NCI-H128 (cell line): ENCODE measurements around the gene CSK.

Source experiments
- DNase-seq: peaks from one replicate; lab custom pipeline; 2025; ENCODE audit not compliant: unreplicated experiment; lab: John Stamatoyannopoulos, UW

Gene CSK

GRCh38 chr15:74800559-74801094 lies 18.7 kb downstream of the CSK start:
- DNase-seq = no peak

GRCh38 chr15:74801311-74801997 lies 19.6 kb downstream of the CSK start:
- no peak for DNase-seq

DNA sequence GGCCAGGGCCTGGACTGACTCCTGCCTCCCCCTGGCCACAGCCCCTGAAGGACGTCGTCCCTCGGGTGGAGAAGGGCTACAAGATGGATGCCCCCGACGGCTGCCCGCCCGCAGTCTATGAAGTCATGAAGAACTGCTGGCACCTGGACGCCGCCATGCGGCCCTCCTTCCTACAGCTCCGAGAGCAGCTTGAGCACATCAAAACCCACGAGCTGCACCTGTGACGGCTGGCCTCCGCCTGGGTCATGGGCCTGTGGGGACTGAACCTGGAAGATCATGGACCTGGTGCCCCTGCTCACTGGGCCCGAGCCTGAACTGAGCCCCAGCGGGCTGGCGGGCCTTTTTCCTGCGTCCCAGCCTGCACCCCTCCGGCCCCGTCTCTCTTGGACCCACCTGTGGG lies 20.4 kb downstream of the CSK start:
- no peak for DNase-seq

GRCh38 chr15:74802862-74803447 lies 21.1 kb downstream of the CSK start:
- DNase-seq = no peak

DNA sequence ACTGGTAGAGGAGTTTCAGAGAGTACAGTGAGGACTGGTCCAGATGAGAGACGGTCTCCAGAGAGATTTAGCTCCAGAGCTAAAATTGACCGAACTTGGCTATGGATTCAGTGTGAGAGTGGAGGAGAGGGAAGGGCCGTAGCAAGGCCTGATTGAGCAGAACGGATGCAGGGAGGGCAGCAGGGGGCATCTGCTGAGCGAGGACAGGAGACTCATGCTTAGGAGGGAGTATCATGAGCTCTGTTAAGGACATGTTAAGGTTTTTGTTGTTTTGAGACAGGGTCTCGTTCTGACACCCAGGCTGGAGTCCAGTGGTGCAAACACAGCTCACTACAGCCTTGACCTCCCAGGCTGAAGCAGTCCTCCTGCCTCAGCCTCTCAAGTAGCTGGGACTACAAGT lies 23.1 kb downstream of the CSK start:
- DNase-seq = no peak

- DNase-seq = no peak
These were observed 25.4 kb downstream of the CSK start for GRCh38 chr15:74807282-74807681.

DNA sequence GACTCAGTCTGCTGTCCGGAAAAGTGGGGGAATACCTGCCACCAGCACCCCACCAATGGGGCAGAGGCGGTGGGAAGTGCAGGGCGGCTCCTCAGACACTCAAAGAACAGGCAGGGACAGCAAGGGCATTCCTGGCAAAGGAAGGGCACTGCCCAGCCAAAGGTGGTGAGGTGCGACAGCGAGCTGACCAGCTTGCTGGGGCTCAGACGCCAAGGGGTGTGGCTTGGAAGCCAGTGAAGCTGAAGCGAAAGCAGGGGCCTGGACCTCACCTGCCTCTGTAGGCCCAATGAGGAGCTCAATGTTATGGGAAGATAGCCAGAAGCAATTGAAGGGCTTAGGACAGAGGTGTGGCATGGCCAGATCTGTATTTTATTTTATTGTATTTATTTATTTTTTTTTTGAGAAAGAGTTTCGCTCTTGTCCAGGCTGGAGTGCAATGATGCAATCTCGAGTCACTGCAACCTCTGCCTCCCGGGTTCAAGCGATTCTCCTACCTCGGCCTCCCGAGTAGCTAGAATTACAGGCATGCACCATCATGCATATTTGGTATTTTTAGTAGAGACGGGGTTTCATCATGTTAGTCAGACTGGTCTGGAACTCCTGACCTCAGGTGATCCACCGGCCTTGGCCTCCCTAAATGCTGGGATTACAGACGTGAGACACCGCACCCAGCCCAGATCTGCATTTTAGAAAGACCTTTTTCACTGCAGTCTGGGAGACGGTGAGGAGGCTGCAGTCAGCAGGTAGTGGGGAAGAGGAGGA lies 26.4 kb downstream of the CSK start:
- no peak for DNase-seq

DNA sequence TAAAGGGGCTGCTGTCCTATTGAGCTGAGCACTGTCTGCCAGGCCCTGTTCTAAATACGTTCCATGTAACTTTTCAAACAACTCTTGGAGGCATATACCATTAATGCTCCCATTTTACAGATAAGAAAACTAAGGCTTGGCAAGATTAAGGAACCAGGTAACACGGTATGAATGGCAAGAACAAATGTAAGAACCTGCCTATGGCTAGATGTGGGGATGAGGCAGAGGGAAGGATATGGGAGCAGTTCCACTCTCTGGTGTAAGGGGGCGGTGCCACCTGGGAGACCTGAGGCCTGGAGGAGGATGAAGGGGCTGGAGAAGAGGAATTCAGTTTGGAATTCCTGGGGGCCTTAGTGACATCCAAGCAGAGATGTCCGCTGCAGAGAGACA lies 27.0 kb downstream of the CSK start:
- DNase-seq = no peak

DNA sequence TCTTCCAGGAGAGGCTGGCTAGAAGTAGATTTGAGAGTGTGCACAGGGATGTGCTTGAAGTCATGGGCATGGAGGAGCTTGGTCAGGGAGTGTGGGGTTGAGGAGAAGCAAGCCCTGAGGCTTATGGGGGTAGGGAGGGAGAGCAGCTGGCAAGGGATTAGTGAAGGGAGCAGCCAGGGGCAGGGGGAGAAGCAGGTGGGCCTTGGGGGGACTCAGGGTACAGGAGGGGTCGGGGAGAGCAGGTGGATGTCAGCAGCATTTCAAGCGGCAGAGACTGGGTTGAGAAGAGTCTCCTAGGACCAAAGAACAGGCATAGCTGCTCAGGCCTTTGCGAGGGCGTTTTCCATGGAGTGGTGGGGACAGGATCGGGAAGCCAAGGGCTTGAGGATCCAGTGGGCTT lies 27.4 kb downstream of the CSK start:
- no peak for DNase-seq

DNA sequence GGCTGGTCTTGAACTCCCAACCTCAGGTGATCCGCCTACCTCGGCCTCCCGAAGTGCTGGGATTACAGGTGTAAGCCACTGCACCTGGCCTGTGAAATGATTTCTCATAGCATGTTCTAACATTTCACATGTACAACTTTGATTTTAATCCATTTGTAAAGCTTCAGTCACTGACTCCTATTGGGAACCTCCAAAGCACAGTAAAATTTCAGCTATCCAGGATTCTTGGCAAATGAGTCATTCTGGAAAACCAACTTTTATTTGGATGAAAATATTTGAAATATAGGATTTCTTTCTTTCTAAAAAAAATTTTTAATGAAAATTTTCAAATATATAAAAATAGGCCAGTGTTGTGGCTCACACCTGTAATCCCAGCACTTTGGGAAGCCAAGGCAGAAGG lies 28.1 kb downstream of the CSK start:
- no peak for DNase-seq

- DNase-seq = no peak
These were observed 30.7 kb downstream of the CSK start, which contains the start of gene LMAN1L for GRCh38 chr15:74812533-74812932. Gene LMAN1L, plus strand, starts transcription at chr15:74812835. Its CDS starts 20 bp downstream, at chr15:74812855.

DNA sequence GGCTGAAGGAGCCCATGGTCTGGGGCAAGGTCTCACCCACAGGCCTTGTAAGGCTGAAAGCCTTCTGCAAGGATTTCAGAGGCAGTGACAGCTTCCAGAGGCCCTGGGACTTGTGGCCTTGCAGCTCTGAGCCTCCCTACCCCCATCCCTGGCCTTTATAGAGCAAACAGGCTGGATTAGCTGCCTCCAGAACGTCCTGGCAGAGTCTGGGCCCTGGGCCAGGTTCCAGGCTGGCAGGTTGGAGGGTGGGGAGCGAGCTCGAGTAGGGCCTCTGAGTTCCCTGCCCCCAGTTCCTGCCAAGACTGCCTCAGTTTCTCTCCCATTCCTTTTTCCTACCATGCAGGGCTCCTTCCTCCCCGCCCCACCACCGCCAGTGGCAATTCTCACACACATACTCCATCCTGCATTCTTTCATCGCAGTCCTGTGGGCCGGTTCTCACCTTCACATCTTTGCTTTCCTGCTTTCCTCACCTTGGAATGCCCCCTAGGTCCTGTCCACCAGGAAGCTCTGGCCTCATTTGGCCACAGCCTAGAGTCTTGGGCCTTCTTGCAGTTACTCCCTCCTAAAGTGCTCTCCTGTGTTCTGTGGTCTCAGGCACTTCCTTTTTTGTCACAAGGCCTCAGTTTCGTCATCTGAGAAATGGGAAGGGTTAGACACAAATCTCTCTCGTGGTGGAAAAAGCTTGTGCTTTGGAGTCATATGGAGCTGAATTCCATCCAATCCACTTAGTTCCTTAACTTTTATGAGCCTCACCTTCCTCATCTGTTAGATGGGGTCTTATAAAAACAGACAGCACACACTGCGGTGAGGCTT lies 33.4 kb downstream of the CSK start:
- no peak for DNase-seq

DNA sequence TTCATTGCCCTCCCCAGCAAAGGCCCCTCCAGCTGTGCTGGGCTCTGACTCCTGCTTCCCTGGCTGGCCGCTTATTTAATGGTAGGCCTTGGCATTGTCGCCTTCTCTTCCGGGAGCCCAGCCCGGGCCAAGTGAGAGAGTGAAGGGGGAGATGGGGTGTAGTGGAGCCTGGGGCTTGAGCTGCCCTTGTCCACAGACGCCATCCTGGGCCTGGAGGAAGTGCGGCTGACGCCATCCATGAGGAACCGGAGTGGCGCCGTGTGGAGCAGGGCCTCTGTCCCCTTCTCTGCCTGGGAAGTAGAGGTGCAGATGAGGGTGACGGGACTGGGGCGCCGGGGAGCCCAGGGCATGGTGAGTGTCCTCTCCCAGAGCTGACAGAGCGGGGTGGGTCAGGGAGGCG lies 34.1 kb downstream of the CSK start:
- DNase-seq = no peak

GRCh38 chr15:74816624-74817369 lies 34.9 kb downstream of the CSK start:
- no peak for DNase-seq

DNA sequence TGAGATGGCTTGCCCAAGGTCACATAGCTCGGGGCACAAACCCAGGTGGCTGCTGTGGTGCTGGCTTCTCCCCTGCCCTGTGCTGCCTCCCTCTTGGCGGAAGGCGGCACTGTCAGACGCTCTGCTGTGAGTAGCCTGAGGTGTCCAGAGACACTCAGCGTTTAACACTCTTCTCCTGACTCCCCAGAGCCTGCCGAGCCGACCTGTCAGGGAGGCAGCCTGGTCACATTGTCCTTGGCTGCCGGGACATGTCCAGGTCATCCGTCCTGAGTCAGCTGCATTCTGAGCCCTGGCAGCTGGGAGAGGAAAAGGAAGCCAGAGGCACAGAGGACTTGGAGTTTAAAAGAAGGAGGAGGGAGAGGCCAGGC lies 35.5 kb downstream of the CSK start:
- DNase-seq = no peak

GRCh38 chr15:74820056-74820455 lies 38.2 kb downstream of the CSK start:
- DNase-seq = no peak

GRCh38 chr15:74821091-74821789 lies 39.4 kb downstream of the CSK start:
- DNase-seq = no peak

DNA sequence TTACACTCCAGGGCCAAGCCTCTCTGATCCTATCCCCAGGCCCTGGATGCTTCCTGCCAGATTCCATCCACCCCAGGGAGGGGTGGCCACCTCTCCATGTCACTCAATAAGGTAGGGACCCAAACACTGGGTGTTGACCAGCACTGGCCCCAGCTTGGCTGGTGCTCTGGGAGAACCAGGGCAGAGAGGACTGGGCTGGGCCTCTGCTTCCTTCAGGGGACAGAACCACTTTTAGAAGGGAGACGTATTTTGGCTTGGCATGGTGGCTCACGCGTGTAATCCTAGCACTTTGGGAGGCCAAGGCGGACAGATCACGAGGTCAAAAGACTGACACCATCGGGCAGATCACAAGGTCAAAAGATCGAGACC lies 39.9 kb downstream of the CSK start:
- no peak for DNase-seq

DNA sequence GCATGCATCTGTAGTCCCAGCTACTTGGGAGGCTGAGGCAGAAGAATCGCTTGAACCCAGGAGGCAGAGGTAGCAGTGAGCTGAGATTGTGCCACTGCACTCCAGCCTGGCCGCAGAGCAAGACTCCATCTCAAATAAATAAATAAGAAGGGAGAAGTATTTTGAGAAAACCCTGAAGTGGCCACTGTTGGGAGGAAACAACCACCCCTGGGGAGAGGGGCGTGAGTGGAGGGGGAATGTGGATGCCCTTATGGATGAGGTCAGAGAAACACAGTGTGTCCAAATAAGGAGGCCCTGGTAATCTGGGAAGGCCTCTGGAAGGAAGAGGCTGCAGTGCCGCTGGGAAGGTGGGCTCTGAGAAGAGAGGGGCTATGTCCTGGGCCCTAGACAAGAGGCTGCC lies 40.4 kb downstream of the CSK start:
- DNase-seq = no peak

DNA sequence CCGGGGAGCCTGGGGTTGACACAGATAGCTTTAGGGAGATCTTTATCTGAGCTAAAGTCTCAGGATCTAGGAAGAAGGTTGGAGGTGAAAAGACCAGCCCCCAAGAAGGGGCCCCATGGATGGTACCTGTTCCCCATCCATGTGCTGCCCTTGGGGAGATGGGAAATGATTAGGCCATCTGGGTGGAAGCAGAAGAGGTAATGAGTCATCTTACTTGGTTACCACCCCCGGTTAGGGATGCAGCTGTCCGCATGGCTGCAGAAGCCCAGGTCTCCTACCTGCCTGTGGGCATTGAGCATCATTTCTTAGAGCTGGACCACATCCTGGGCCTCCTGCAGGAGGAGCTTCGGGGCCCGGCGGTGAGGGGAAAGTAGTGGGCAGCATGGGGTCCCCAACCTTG lies 41.4 kb downstream of the CSK start:
- no peak for DNase-seq
